ENCODE data around the gene C19orf53. TPM values are rescaled to one million over a fixed set of nuclear protein-coding genes. Genes with fewer than 3 reads are reported as not detected.

C19orf53 gene
- total and polyA plus RNA-seq, 2 of the 13 experiments (the other 11 are each of a cell fraction or from before 2014, with no cell fraction given), result 129 to 130 TPM

- POLR2A ChIA-PET, result no interaction called here
Observed at GRCh38 chr19:13738073-13738472, 36.2 kb upstream of the C19orf53 start.

GRCh38 chr19:13741893-13742292, 32.4 kb upstream of the C19orf53 start:
- intact Hi-C loops (cut with micrococcal nuclease; ENCODE audit: unreplicated experiment) (no loop called here), in situ Hi-C loops (cut with HindIII; ENCODE audit: extremely low pct_ligation_motif_present, low pct_unique_long_range_greater_than_20kb) (no loop called here)
- H3K36me3 ChIP-seq (replicated peaks in 1 of 2; ENCODE audit: control insufficient read depth in 1 of 2, insufficient read depth in 2 of 2, low read length in 2 of 2), result peaks cover 0 to 3% of the 10 kb centered on the region in 2 experiments; a peak in 1 of 5 replicates
- no peak overlapping the region for H3K4me3 ChIP-seq (replicated peaks in 1 of 3; ENCODE audit: insufficient read depth in 1 of 3, low read depth in 2 of 3, low read length in 3 of 3)
- peaks cover 14% of the 10 kb centered on the region for H3K4me1 ChIP-seq (ENCODE audit: insufficient read depth, low read length)
- no peak overlapping the region for H3K27ac ChIP-seq (ENCODE audit: extremely low read length, insufficient read depth, low read length)
- no peaks in the 10 kb centered on the region for H3K27me3 ChIP-seq (ENCODE audit: control insufficient read depth in 1 of 2, insufficient read depth in 2 of 2, low read length in 2 of 2)
- WGBS (ENCODE audit: low lambda C conversion rate), result 77% methylated on average over 2 of the region's 2 CpGs
- no TSS peak for BruUV-seq (replicated peaks)
- H3K9ac ChIP-seq (ENCODE audit: insufficient read depth, low read depth, low read length), result no peak overlapping the region
- no peaks in the 10 kb centered on the region for H3K9me3 ChIP-seq (ENCODE audit: low read length)
- ATAC-seq, result no peak
- no peak overlapping the region for H3K4me2 ChIP-seq (ENCODE audit: low read depth, low read length)
- ChIA-PET POLR2A (interaction anchor here (1.4 kb wide), 1 partner anchor 11 kb away, joined by 4 read pairs; no protein-coding TSS in a partner anchor), CTCF (ENCODE audit: low intra/inter-chr PET ratio, low total read pairs) (no interaction called here)
- TF ChIP-seq ZNF530 (CRISPR knock-in tag; IDR thresholded peaks at IDR 0.05; ENCODE audit: low read depth) (peak; percentile 82; the same call in 1 of the 2 replicates), TARDBP (CRISPR knock-in tag; IDR thresholded peaks at IDR 0.05) (no peak)
- no peak overlapping the region for H2AFZ ChIP-seq (ENCODE audit: low read length)
- DNase-seq (ENCODE audit: low spot score), result no peak
- H4K20me1 ChIP-seq (ENCODE audit: insufficient read depth, low read length), result no peaks in the 10 kb centered on the region
- FAIRE-seq, result no peak
- no peaks in the 10 kb centered on the region for H3K79me2 ChIP-seq (ENCODE audit: insufficient read depth, low read length)

More at GRCh38 chr19:13738073-13738472, 36.2 kb upstream of the C19orf53 start:
- Histone ChIP-seq H3K9ac (ENCODE audit: insufficient read depth, low read depth, low read length) (no peak overlapping the region), H2AFZ (ENCODE audit: low read length) (no peak overlapping the region), H3K4me1 (ENCODE audit: insufficient read depth, low read length) (no peaks in the 10 kb centered on the region), H3K4me2 (ENCODE audit: low read depth, low read length) (no peak overlapping the region), H3K79me2 (ENCODE audit: insufficient read depth, low read length) (no peaks in the 10 kb centered on the region), H3K36me3 (replicated peaks in 1 of 2; ENCODE audit: control insufficient read depth in 1 of 2, insufficient read depth in 2 of 2, low read length in 2 of 2) (peaks cover 0 to 3% of the 10 kb centered on the region in 2 experiments; a peak in 1 of 5 replicates), H3K4me3 (replicated peaks in 1 of 3; ENCODE audit: insufficient read depth in 1 of 3, low read depth in 2 of 3, low read length in 3 of 3) (no peak overlapping the region), H3K9me3 (ENCODE audit: low read length) (no peaks in the 10 kb centered on the region), H4K20me1 (ENCODE audit: insufficient read depth, low read length) (no peaks in the 10 kb centered on the region), H3K27ac (ENCODE audit: extremely low read length, insufficient read depth, low read length) (no peak overlapping the region), H3K27me3 (ENCODE audit: control insufficient read depth in 1 of 2, insufficient read depth in 2 of 2, low read length in 2 of 2) (no peaks in the 10 kb centered on the region)
- TF ChIP-seq ZNF503 (CRISPR knock-in tag; IDR thresholded peaks at IDR 0.05), result no peak
- TF ChIP-seq PAF1 (CRISPR knock-in tag; IDR thresholded peaks at IDR 0.05), result no peak
- TF ChIP-seq ZNF264 (CRISPR knock-in tag; IDR thresholded peaks at IDR 0.05), result no peak
- TF ChIP-seq DNMT3B (CRISPR knock-in tag; conservative IDR thresholded peaks at IDR 0.05), result no peak
- TF ChIP-seq ZNF644 (CRISPR knock-in tag; IDR thresholded peaks at IDR 0.05; ENCODE audit: low read depth), result no peak
- peak; percentile 69; the same call in 1 of the 2 replicates for TF ChIP-seq CREB1 (IDR thresholded peaks at IDR 0.05)
- no peak for TF ChIP-seq CREB1 (CRISPR knock-in tag; IDR thresholded peaks at IDR 0.05)
- peak; percentile 91 for TF ChIP-seq ATF7 (IDR thresholded peaks at IDR 0.05)
- no peak for TF ChIP-seq ATF7 (CRISPR knock-in tag; IDR thresholded peaks at IDR 0.05)
- 0 out of 2 replicates have a peak, but pooled peaks have one; percentile 33 for TF ChIP-seq ZBTB21 (CRISPR knock-in tag; IDR thresholded peaks at IDR 0.05)
- 100% methylated on average over 1 of the region's 1 CpG for WGBS (ENCODE audit: low lambda C conversion rate)
- no peak for DNase-seq (ENCODE audit: low spot score)
- in situ Hi-C loops (cut with HindIII; ENCODE audit: extremely low pct_ligation_motif_present, low pct_unique_long_range_greater_than_20kb) (no loop called here), intact Hi-C loops (cut with micrococcal nuclease; ENCODE audit: unreplicated experiment) (no loop called here)
- no peak for ATAC-seq
- no TSS peak for BruUV-seq (replicated peaks)
- CTCF ChIA-PET (ENCODE audit: low intra/inter-chr PET ratio, low total read pairs), result no interaction called here
- no peak for FAIRE-seq

Data from HepG2 (cell line).